ENCODE data around the gene SYT5.
"Not testable (repeated sequence)": the region's sequence is repeated elsewhere in the genome, so short reads cannot be mapped to it uniquely, and the experiment has no call there.

Gene SYT5

DNA sequence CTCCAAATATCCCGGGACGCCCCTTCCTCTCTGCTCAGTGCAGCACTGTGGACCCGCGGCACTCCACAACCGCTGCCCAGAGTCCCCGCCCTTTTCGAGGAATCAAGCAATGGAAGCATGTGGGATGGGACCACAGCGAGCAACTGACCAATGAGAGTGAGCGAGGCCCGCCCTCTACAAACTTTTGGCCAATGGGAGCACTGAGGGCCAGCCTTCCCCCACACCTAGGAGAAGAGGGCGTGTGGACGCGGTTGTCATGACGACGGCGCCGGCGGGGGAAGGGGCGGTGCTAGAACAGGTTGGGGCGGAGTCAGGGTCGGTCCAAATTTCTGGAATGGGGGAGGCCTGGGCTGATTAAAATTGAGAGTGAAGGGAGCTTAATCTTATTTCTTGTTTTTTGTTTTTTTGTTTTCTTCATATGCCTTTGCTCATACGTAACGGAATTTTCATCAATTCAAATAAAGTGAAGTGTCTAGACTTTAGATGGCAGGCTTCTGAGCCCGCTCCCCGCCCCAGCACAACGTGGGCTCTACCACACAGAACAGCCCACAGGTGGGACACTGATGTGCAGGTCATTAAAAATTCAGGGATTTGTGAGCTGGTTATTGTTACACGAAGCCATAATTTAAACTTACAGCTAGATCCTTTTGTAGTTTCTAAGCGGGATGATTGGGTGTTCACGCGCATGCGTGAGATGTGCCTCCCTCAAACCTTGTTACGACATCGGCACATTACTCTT, 13.4 kb downstream of the SYT5 start, which contains the start of gene DNAAF3:
DNAAF3 (minus strand) TSS at position 84 of the 739 bp plus-strand sequence. CDS start 200 bp downstream, outside the sequence.
- H3K36me3 Mint-ChIP-seq (ENCODE audit: low read depth), result no peaks in the 10 kb centered on the region
- H3K9me3 Mint-ChIP-seq, result peaks cover 6% of the 10 kb centered on the region
- H3K27ac Mint-ChIP-seq, result peak within 1 kb of the TSS; percentile 73
- H3K4me3 Mint-ChIP-seq, result peak within 1 kb of the TSS; percentile 67
- peaks cover 12% of the 10 kb centered on the region for H3K4me1 Mint-ChIP-seq (ENCODE audit: low read depth)
- peaks cover 71% of the 10 kb centered on the region for H3K27me3 Mint-ChIP-seq
- DNase-seq, result peak; percentile 78

DNA sequence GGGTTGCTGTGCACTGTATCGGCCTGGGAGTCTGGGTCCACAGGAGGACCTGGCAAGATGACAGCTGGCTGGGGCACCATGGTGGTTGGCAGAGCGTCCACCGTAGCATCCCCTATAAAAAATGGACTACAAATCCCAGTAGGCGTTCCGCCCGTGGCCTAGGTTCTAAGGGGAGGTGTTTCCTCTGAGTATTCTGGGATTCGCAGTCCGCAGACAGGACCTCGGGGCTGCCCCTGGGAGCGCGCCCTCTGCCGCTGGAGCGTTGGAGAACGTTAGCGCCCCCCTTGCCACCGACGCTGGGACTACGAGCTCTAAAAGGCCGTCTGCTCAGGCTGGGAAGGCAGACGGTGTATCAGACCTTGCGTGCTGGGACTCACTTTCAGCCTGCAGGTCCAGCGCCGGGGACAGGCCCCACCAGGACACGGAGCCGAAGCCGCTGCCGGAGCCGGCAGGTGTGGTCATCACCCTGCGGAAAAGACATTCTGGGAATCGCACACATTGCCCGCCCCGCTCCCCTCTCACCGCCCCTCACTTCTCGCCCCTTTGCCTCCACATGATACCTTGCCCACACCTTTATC, 14.0 kb downstream of the SYT5 start:
- peak; percentile 61 for DNase-seq
- Mint-ChIP-seq H3K4me3 (peak overlapping the region; percentile 67), H3K27me3 (peaks cover 69% of the 10 kb centered on the region), H3K27ac (peak overlapping the region; percentile 73), H3K9me3 (peaks cover 6% of the 10 kb centered on the region), H3K4me1 (ENCODE audit: low read depth) (peaks cover 12% of the 10 kb centered on the region), H3K36me3 (ENCODE audit: low read depth) (no peaks in the 10 kb centered on the region)

GRCh38 chr19:55161571-55162322, 18.3 kb downstream of the SYT5 start:
- peaks cover 8% of the 10 kb centered on the region for H3K4me1 Mint-ChIP-seq (ENCODE audit: low read depth)
- no peak overlapping the region for H3K4me3 Mint-ChIP-seq
- no peaks in the 10 kb centered on the region for H3K36me3 Mint-ChIP-seq (ENCODE audit: low read depth)
- no peak for DNase-seq
- H3K9me3 Mint-ChIP-seq, result peaks cover 2% of the 10 kb centered on the region
- H3K27me3 Mint-ChIP-seq, result peaks cover 75% of the 10 kb centered on the region
- no peak overlapping the region for H3K27ac Mint-ChIP-seq

DNA sequence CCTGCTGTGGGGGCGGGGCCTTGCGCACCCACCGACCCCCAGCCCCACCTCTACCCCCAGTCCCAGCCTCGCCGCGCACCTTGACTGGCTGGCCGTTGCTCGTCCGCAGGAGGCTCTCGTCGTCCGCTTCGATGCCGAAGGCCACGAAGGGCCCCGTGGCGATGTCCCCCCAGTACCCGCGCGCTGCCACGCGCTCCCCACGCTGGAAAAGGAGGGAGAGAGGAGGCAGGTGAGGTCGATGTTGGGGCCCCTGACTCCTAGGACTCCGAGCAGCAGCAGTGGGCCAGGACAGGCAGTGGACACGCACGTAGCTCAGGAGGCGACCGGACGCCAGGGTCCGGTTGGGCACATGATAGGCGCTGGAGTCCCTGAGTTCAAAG, 19.1 kb downstream of the SYT5 start:
- Mint-ChIP-seq H3K4me3 (no peak overlapping the region), H3K36me3 (ENCODE audit: low read depth) (no peaks in the 10 kb centered on the region), H3K27ac (no peak overlapping the region), H3K9me3 (no peaks in the 10 kb centered on the region), H3K4me1 (ENCODE audit: low read depth) (peaks cover 5% of the 10 kb centered on the region), H3K27me3 (peaks cover 74% of the 10 kb centered on the region)
- no peak for DNase-seq

DNA sequence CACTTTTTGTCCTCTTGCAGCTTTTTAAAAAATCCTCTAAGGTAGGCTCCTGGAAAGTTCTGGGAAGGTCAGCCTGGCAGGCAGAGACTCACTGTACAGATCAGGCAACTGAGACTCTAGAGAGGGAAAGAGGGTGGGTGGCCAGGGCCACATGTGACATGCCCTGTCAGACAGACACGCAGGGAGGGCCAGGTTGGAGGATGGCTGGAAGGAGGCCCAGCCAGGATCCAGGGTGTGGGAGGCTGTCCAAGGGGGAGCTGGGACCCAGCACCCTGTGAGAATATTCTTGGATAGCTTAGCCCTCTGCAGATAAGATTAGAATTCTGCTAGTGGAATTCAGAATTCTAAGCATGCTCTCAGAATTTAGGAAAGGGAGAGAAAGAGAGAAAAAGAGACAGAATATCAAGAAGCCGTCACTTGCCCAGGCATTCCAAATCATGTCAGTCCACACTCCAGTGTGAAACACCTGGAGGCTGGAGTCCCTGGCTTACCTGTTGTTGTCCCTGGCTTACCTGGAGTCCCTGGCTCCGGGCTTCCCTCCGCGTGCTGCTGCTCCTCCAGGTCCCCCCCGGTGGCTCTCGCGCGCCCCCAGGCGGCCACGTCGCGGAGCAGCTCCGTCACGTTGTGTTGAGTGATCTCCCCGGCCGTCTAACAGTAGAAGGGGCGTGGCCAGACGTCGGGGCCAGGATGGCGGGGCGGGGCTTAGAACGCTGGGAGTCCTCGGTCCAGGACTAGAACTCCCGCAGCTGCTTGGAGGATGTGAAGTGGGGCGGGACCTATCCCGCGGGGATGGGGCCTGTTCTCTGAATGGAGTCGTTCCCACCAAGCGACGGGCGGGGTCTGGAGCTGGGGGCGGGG, 19.7 kb downstream of the SYT5 start:
- H3K27me3 Mint-ChIP-seq, result peaks cover 70% of the 10 kb centered on the region
- no peaks in the 10 kb centered on the region for H3K9me3 Mint-ChIP-seq
- no peak overlapping the region for H3K4me3 Mint-ChIP-seq
- H3K4me1 Mint-ChIP-seq (ENCODE audit: low read depth), result peaks cover 5% of the 10 kb centered on the region
- no peaks in the 10 kb centered on the region for H3K36me3 Mint-ChIP-seq (ENCODE audit: low read depth)
- DNase-seq, result peak; percentile 90
- H3K27ac Mint-ChIP-seq, result no peak overlapping the region

DNA sequence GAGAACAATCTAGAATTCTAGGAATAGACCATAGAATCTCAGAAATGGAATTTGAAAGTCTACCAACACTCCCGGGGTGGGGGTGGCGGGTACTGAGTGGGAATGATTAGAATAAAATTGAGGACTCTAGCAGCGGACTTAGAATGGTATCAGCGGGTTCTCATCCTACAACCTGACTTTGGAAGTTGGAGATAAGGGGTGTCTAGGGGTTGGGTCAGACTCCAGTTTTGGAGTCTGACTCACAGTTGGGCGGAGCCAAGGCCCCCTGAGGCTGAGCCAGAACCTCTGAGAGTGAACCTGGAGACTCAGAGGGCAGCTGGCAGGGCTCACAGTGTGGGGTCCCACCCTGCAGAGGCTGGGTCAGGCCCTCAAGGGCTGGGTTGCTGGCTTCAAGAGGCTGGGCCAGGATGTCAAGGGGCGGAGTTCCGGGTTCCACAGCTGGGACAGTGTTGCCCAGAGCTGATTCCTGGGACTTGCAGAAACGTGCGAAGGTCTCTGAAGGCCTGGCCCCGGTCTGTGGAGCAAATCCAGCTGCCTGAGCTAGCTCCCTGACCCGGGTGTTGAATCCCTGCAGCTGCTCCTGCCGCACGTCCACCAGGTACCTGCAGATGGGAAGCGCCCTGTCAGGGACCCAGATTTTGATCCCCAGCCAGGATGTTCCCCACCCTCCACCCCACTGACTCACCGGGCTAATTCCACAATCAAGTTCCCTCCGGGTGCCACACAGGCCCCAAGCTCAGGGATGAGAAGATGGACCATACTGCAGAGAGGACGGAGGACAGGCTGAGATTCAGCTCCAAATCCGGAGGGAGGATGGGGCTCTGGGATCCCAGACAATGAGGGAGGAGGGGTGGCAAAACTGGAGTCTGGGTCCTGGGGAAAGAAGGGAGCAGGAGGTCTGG, 21.0 kb downstream of the SYT5 start:
- Mint-ChIP-seq H3K27ac (no peak overlapping the region), H3K9me3 (no peaks in the 10 kb centered on the region), H3K27me3 (peaks cover 68% of the 10 kb centered on the region), H3K4me1 (ENCODE audit: low read depth) (peaks cover 9% of the 10 kb centered on the region), H3K36me3 (ENCODE audit: low read depth) (no peaks in the 10 kb centered on the region), H3K4me3 (no peak overlapping the region)
- no peak for DNase-seq

- no peak overlapping the region for H3K4me3 Mint-ChIP-seq
Measured at GRCh38 chr19:55158423-55158822, 21.7 kb downstream of the SYT5 start.

GRCh38 chr19:55157064-55157908, 22.8 kb downstream of the SYT5 start, which contains the start of gene TNNI3:
TSS of gene TNNI3 (minus strand) at chr19:55157732. CDS start at chr19:55157589, 143 bp downstream.
- H3K27ac Mint-ChIP-seq, result no peak within 1 kb of the TSS
- peaks cover 57% of the 10 kb centered on the region for H3K27me3 Mint-ChIP-seq
- no peaks in the 10 kb centered on the region for H3K36me3 Mint-ChIP-seq (ENCODE audit: low read depth)
- no peak within 1 kb of the TSS for H3K4me3 Mint-ChIP-seq
- peaks cover 1% of the 10 kb centered on the region for H3K9me3 Mint-ChIP-seq
- peaks cover 15% of the 10 kb centered on the region for H3K4me1 Mint-ChIP-seq (ENCODE audit: low read depth)
- DNase-seq, result no peak

More at GRCh38 chr19:55158423-55158822, 21.7 kb downstream of the SYT5 start:
- Mint-ChIP-seq H3K4me1 (ENCODE audit: low read depth) (peaks cover 14% of the 10 kb centered on the region), H3K27ac (no peak overlapping the region), H3K9me3 (no peaks in the 10 kb centered on the region), H3K27me3 (peaks cover 62% of the 10 kb centered on the region), H3K36me3 (ENCODE audit: low read depth) (no peaks in the 10 kb centered on the region)
- no peak for DNase-seq

- peaks cover 22% of the 10 kb centered on the region for H3K4me1 Mint-ChIP-seq (ENCODE audit: low read depth)
- H3K9me3 Mint-ChIP-seq, result peaks cover 10% of the 10 kb centered on the region
- peak overlapping the region; percentile 10 for H3K4me3 Mint-ChIP-seq
- peaks cover 50% of the 10 kb centered on the region for H3K27me3 Mint-ChIP-seq
- H3K27ac Mint-ChIP-seq, result no peak overlapping the region
- no peaks in the 10 kb centered on the region for H3K36me3 Mint-ChIP-seq (ENCODE audit: low read depth)
- DNase-seq, result peak; percentile 61
Measured at GRCh38 chr19:55156202-55157063, 23.7 kb downstream of the SYT5 start.

GRCh38 chr19:55155784-55156183, 24.3 kb downstream of the SYT5 start:
- DNase-seq; H3K27ac Mint-ChIP-seq; H3K4me3 Mint-ChIP-seq; H3K36me3 Mint-ChIP-seq (ENCODE audit: low read depth): not testable (repeated sequence)
- peaks cover 48% of the 10 kb centered on the region for H3K27me3 Mint-ChIP-seq
- peaks cover 22% of the 10 kb centered on the region for H3K4me1 Mint-ChIP-seq (ENCODE audit: low read depth)
- peaks cover 11% of the 10 kb centered on the region for H3K9me3 Mint-ChIP-seq

- Mint-ChIP-seq H3K27me3 (peaks cover 41% of the 10 kb centered on the region), H3K9me3 (peaks cover 11% of the 10 kb centered on the region), H3K27ac (no peak overlapping the region), H3K4me3 (no peak overlapping the region), H3K4me1 (ENCODE audit: low read depth) (peaks cover 22% of the 10 kb centered on the region), H3K36me3 (ENCODE audit: low read depth) (no peaks in the 10 kb centered on the region)
- DNase-seq, result no peak
Measured at GRCh38 chr19:55153652-55154264, 26.3 kb downstream of the SYT5 start.

GRCh38 chr19:55152017-55152416, 28.1 kb downstream of the SYT5 start:
- DNase-seq, result no peak
- Mint-ChIP-seq H3K27me3 (peaks cover 38% of the 10 kb centered on the region), H3K4me1 (ENCODE audit: low read depth) (peaks cover 22% of the 10 kb centered on the region), H3K27ac (peak overlapping the region; percentile 68), H3K4me3 (no peak overlapping the region), H3K36me3 (ENCODE audit: low read depth) (no peaks in the 10 kb centered on the region), H3K9me3 (peaks cover 11% of the 10 kb centered on the region)

Measured in activated T-cell treated with anti-CD3 and anti-CD28 coated beads, Interleukin-2, amount 50 U/mL, for 24 hours (primary cell).